DMS79 treated with DMSO at 0.1 percent for 48 hours (cell line): ENCODE data around the gene TTC23.
"Not testable (repeated sequence)": the region's sequence is repeated elsewhere in the genome, so short reads cannot be mapped to it uniquely, and the experiment has no call there.

Experiments
- DNase-seq: peaks from one replicate; lab custom pipeline; 2025; lab: John Stamatoyannopoulos, UW

TTC23 gene

GRCh38 chr15:99118801-99119546, 130.4 kb downstream of the TTC23 start:
- DNase-seq, result no peak

DNA sequence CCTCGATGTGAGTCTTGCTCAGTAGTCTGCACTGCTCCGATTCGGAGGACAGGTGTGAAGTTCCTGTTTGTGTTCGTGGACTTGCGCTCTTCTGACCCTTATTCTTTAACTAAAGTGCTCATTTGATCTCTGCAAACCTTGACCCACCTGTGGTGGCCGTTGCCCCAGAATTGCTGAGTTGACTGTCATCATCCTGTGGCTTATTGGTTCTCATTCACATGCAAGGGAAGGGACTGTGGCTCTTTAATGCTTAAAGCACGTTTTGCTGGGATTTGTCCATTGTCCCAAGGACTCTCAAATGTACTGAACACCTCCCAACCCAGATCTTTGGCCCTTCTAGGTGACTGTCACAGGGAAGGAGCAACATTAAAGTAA, 131.1 kb downstream of the TTC23 start:
- DNase-seq, result no peak

DNA sequence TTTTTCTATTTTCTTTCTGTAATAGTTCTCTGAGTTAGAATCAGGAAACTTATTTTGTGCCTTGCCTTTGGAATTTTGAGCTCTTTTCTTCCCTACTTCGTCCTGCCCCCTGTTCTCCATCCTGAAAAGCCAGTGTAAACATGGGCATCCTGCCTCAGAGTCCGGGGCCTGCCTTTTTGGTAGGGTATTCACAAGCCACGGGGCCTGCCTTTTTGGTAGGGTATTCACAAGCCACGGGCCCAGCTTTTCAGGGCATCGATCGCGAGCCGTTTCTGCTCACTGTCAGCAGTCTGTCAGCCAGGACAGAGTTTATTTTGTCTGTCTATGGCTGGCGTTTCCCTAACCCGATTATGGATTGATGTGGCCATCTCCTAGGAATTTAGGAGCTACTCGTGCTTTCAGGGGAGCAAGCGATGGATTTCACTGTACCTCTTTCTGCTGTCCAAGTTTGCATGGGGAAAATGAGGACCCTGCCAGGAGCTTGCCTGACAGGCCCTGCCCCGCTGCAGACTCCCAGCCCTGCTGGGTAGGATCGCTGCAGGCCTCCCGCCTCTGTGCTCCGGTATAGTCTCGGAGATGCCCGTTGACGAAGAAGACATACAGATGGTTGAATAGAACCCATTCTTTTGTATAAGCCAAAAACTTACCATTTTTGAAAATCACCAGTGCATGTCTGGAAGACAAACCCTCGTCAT, 131.7 kb downstream of the TTC23 start:
- DNase-seq, result no peak

- no peak for DNase-seq
These were observed 132.3 kb downstream of the TTC23 start for GRCh38 chr15:99117111-99117510.

DNA sequence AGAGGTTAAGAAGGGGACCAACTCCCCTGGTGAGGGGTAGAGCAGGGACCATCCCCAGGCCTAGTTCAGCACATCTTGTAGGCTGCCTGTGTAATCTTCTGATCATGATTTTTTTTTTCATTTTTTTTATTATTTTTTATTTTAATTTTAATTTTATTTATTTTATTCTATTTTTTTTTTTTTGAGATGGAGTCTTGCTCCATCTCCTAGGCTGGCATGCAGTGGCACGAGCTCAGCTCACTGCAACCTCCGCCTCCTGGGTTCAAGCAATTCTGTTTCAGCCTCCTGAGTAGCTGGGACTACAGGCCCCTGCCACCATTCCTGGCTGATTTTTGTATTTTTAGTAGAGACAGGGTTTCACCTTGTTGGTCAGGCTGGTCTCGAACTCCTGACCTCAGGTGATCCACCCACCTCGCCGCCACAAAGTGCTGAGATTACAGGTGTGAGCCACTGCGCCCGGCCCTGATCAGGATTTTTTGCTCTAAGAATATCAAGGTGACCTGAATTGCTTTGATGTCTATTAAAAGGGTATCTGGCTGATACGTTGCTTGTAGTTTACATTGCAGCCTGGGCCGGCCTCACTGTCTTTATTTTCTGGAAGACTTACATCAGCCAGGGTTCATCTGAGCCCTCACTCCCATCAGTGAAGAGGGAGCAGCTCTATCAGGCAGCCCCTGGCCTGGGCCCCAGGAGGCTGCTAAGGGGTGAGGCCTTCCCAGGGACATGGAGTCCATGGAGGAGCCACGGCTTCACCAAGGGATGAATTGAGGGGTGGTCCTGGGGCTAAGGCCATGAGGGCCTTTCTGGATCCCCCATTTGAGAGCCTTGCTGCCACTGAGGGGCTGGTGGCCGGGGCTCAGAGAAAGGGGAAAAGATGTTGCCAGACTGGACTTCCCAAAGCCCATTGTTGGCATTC, 133.8 kb downstream of the TTC23 start:
- no peak for DNase-seq

- no peak for DNase-seq
These were observed 134.7 kb downstream of the TTC23 start for GRCh38 chr15:99114511-99115299.

GRCh38 chr15:99113547-99114271, 135.7 kb downstream of the TTC23 start:
- no peak for DNase-seq

GRCh38 chr15:99111641-99112040, 137.7 kb downstream of the TTC23 start:
- DNase-seq, result not testable (repeated sequence)

DNA sequence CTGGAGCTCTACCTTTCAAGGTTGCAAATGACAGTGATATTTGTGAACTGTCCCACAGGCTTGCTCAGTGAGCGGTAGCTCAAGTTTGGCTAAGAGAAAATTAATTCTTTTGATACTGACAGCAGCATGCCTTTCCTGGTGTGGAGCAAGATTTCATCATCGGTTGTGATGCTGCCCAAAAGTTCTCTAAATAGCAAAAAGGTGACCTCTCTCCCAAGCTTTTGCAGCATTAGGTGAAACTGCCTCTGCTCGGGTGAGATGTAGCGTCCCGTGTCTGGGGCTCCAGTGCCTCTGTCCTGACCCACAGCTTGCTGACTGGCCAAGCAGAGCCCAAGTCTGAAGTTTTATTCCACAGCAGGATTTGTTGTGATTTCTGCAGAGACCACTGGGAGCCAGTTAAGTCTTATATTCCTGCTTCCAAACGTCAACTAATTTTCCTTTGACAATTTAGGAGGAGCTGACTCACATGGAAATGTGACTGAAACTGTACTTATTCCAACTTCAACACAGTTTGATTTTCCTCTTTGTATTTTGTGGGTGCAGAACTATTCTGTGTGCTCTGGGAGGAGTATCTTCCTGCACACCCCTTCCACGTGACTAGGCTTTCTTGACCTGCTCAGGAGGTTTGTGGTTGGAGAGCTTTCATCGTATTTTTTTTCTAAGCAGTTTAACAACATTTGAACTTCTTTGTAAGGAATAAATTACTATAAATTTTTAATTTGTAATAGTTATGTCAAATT, 138.6 kb downstream of the TTC23 start:
- no peak for DNase-seq

- DNase-seq, result no peak
These were observed 139.3 kb downstream of the TTC23 start for GRCh38 chr15:99110093-99110492.

DNA sequence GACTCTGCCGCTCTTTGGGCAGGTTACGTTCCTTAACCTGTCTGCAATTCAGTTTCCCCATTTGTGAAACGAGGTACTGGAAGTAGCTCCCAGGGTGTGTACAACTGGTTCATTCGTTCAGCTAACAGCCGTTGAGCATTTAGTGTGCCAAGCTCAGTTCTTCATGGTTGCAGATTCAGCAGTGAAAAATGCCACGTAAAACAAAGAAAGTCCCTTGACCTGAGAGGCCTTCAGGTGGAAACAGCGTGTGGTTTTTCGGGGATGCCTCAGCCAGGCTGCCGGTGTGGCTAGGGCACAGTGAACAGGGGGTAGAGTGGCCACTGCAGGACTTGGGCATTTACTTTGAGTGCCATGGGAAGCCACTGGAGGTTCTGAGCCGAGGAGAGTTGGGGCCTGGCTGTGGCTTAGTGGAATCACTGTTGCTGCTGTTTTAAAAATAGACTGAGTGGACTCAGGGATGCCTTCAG, 139.8 kb downstream of the TTC23 start:
- DNase-seq, result no peak

GRCh38 chr15:99108993-99109392, 140.4 kb downstream of the TTC23 start:
- no peak for DNase-seq

- DNase-seq, result no peak
These were observed 142.8 kb downstream of the TTC23 start for GRCh38 chr15:99106417-99107220.

DNA sequence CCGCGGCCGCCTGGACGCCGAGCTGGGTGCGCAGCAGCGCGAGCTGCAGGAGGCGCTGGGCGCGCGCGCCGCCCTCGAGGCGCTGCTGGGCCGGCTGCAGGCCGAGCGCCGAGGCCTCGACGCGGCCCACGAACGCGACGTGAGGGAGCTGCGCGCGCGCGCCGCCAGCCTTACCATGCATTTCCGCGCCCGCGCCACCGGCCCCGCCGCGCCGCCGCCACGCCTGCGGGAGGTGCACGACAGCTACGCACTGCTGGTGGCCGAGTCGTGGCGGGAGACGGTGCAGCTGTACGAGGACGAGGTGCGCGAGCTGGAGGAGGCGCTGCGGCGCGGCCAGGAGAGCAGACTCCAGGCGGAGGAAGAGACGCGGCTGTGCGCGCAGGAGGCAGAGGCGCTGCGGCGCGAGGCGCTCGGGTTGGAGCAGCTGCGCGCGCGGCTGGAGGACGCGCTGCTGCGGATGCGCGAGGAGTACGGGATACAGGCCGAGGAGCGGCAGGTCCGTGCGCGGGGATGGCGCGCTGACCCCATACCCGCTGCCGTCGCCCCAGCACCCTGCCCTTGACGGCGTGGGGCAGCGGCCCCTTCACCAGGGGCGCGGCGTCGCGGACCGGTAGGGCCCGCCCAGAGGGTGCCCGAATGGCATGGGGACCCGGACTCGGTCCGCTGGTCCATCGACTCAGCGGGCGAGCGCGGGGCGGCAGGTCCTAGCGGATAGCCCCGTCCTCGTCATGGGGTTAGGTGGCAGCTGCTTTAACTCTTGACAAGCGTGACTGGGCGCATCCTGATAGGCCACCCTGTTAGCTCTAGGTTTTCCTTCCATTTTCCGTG, 143.7 kb downstream of the TTC23 start:
- DNase-seq, result peak; percentile 5

- peak; percentile 21 for DNase-seq
These were observed 144.4 kb downstream of the TTC23 start, which contains the start of gene SYNM for GRCh38 chr15:99104788-99105513. SYNM (plus strand) TSS chr15:99105080; CDS start chr15:99105200, 120 bp downstream.

- no peak for DNase-seq
These were observed 146.1 kb downstream of the TTC23 start for GRCh38 chr15:99103279-99103678.

- no peak for DNase-seq
These were observed 146.8 kb downstream of the TTC23 start for GRCh38 chr15:99102332-99103235.
